Breast epithelium (tissue), 3 donors: ENCODE data around the gene LHPP.

Experiments
- POLR2A ChIP-seq: fragments of 450-650 bp; IDR thresholded peaks from one replicate; pipeline ENCODE4 v1.6.1; 2016; ENCODE audit warnings: antibody characterized with exemption, mild to moderate bottlenecking, moderate library complexity
- POLR2AphosphoS5 ChIP-seq, 3 donors: sonication (generic); formaldehyde crosslinking; IDR thresholded peaks; one replicate each; pipeline ENCODE4 v1.6.1; 2017; ENCODE audit warnings: antibody characterized with exemption in 3 of 3
- TF ChIP-seq, protein P1 (sequence below), 3 donors: fragments of 450-650 bp; IDR thresholded peaks; one replicate each; pipeline ENCODE4 v1.5.1; 2016 to 2017; ENCODE audit warnings: antibody characterized with exemption in 3 of 3, mild to moderate bottlenecking in 3 of 3, moderate library complexity in 3 of 3

DNA sequence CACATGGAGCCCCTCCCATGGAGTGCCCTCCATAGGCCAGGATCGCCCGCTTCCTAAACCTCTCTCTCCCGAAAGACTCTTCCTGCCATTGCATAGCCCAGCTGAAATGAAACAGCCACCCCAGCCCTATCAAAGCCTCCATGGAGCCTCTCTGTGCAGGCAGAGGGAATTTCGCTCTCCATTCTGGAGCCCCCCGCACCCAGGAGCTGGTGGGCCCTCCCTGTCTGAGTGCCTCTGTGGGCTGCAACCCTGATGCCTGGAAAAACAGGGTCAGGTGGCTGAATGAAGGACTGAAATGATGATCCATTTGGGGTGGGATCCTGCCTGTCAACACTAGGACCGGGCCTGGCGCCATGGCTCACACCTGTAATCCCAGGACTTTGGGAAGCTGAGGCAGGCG, 176.1 kb downstream of the LHPP start:
- TF ChIP-seq, protein P1, sequence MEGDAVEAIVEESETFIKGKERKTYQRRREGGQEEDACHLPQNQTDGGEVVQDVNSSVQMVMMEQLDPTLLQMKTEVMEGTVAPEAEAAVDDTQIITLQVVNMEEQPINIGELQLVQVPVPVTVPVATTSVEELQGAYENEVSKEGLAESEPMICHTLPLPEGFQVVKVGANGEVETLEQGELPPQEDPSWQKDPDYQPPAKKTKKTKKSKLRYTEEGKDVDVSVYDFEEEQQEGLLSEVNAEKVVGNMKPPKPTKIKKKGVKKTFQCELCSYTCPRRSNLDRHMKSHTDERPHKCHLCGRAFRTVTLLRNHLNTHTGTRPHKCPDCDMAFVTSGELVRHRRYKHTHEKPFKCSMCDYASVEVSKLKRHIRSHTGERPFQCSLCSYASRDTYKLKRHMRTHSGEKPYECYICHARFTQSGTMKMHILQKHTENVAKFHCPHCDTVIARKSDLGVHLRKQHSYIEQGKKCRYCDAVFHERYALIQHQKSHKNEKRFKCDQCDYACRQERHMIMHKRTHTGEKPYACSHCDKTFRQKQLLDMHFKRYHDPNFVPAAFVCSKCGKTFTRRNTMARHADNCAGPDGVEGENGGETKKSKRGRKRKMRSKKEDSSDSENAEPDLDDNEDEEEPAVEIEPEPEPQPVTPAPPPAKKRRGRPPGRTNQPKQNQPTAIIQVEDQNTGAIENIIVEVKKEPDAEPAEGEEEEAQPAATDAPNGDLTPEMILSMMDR (IDR thresholded peaks at IDR 0.05), result no peak
- TF ChIP-seq POLR2AphosphoS5 (IDR thresholded peaks at IDR 0.05), result no peak
- no peak for TF ChIP-seq POLR2A
